GM19238 (cell line): ENCODE data around the gene PLA2G4B.

Source experiments
- DNase-seq: peaks from one replicate; pipeline ENCODE4 v3.0.0; 2011; ENCODE audit warnings: low spot score; ENCODE audit not compliant: insufficient read length

The PLA2G4B gene

DNA sequence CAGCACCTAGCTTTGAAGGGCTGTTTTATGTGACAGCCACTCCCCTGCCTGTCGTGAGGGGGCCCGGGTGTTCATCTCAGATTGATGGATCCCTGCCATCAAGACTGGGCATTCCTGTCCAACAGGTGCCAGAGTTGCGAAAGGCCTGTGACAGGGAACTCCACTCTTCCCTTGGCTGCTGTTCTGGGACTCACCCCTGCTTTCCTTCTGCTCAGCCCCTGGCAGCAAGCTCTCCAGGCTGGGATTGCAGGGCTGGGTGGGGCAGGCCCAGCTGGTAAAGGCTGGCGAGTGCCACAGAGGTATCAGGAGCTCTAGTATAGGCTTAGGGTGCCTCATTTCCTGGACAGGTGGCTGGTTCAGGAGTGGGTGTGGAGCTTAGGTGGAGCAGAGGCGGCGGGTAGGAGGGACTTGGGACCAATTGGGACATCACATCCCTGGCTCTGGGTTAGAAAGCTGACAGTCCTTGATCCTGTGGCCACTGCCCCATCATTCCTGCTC, at the start of gene PLA2G4B:
Gene PLA2G4B, plus strand, starts transcription at position 448 of the 498 bp plus-strand sequence. CDS start 67 bp downstream, outside the sequence.
- no peak for DNase-seq

DNA sequence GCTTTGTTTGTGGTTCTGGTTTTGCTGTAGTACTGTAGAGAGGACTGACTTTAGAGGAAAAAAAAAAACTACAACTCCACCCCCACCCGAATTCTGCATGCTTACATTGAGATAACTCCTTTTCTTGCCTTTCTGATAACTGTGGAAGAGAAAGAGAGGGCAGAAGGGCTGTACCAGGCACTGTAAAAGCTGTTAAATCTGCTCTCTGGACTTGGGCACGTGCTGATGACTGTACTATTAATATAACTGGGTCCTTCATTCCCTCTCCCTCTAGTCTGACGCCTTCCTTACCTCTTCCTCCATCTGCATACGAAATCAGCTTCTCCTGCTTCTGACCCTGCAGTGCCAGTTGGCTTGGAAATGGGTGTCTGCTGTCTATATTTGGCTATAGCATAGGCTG, 49.4 kb upstream of the PLA2G4B start:
- DNase-seq, result no peak

DNA sequence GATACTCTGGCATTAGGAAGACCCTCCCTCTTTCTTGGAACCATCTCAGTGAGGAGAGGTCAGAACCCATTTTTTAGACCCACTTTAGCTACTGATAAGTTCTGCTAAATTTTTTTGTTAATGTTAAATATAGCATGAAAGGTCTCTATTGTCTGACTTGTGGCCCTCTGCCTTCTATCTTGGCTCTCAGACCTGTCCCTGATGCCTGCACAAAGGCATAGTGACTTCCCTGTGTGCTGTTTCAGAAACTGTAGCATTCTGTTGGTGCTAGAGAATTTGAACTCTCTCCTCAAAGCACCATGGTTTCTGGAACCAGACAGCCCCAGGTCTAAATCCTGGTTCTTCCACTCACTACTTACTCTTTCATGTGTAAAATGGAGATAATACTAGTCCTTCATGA, 49.0 kb upstream of the PLA2G4B start:
- DNase-seq, result no peak

- no peak for DNase-seq
Measured at GRCh38 chr15:41790169-41790568, 48.5 kb upstream of the PLA2G4B start.

DNA sequence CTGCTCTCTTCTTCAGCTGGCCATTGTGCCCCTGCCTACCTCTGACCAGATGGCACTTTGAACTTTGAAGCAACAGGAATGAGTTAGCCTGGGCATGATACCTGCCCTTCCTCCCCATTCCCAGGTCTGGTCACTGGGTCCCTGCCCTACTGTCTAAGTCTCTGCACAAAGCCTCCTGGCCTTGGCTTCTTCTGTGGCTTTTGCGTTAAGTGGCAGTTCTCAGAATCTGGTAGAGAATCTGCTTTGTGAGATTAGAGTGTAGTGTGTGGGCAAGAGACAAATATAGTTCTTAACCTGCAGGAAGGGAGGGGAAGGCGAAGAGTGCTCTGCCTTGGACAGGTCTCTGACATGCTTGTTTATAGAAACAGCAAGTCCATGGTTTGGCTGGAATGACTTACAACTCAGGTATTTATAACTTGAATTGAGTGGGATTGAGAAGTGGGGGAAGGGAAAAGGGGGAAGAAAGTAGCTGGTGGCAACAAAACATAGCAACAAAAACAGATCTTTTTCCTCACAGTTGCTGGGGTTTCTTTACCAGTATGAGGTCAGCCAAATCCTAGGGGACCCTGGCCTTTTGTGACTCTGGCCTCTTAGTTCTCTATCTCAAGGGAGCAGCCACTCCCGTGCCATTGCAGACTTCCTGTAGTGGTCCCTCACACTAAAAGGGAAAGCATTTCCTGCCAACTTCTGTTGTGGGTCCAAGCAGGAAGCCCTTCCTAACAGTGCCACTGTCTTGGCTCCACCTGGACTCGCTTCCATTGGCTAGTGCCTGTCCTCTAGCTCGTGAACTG, 47.7 kb upstream of the PLA2G4B start:
- DNase-seq, result no peak

GRCh38 chr15:41791547-41791937, 47.1 kb upstream of the PLA2G4B start:
- DNase-seq, result no peak

GRCh38 chr15:41792000-41792637, 46.5 kb upstream of the PLA2G4B start:
- no peak for DNase-seq

DNA sequence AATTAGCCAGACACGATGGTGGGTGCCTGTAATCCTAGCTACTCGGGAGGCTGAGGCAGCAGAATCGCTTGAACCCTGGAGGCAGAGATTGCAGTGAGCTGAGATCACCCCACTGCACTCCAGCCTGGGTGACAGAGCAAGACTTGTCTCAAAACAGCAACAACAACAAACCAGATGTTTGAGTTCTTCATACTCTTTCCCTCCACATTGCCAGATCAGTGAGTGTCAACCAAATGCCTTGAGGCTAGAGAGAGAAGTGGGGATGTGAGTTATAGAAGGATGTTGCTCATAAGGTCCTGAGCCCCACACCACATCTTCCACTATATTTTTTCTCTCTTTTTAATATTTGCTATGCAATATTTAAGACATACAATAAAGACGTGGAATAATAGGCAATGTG, 44.6 kb upstream of the PLA2G4B start:
- DNase-seq, result no peak

DNA sequence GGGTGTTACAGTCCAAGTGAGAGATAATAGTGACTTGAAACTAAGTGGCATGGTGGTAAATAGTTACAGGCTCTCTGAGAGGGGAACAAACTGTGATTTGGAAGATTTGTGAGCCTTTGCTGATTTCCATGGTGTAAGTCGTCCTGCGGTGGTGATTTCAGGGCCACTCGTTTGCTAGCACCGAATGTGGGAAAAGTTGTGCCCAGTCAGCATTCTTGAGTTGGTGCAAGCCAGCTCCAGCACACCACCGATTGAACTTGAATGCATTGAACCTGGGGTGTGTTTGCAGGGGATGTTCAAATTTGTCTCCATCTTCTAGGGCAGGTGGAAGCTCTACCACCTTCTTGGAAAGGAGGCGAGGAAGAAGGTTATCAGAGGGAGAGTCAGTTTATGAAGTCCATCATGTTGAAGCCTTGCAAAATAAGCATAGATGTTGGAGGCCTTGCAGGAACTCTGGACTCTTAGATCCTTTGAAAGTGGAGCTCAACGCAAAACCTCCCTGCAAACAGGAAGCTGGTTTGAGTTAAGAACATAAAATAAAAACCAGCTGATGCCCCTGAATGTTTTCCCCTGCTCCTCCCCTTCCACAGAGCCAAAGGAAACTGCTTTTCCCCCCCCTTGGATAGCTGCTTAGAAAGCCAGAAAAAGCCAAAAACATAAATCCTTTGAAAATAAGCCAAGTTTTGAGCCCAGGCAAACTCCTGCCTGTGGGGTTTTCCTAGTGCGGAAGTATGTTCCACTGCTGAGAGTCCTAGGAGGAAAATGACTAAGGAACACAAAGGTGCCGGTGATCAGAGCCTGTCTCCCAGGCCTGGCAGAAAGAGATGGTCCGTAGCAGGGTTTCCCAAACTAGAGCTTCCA, 42.4 kb upstream of the PLA2G4B start:
- no peak for DNase-seq

DNA sequence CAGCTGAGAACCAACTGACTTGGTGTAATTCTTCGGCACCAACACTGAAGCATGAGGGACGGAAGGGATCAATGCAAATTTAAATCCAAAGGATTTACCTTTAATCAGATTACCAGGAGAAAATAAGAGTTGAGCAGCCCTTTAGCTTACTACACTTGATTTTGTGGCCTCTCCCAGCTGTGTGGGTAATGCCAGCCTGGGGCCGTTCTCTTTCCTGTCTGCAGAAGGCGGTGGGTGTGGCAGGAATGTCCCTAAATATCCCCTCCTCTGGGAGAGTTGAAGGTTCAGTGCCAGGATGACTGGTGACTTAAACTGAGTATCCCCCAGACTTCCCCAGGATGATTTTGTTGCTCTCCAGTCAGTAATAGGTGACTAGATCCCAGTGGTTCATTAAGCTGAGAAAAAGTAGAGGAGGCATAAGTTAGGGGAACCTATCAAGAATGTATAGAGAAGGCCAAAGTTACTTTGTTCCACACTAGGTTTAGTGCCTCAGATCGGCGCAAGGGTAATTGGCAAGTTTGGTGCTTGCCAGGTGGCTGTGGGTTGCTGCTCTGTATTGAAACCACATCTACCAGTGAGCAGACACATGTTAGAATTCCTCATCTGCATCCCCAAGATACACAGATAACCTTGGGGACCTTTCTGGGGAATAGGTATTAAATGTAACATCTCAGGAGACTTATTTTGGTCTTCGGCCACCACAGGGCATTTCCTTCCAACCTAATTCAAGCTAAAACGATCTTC, 41.3 kb upstream of the PLA2G4B start:
- DNase-seq, result no peak

- DNase-seq, result no peak
Measured at GRCh38 chr15:41798607-41799487, 39.8 kb upstream of the PLA2G4B start.

GRCh38 chr15:41799488-41799805, 39.2 kb upstream of the PLA2G4B start:
- DNase-seq, result no peak

DNA sequence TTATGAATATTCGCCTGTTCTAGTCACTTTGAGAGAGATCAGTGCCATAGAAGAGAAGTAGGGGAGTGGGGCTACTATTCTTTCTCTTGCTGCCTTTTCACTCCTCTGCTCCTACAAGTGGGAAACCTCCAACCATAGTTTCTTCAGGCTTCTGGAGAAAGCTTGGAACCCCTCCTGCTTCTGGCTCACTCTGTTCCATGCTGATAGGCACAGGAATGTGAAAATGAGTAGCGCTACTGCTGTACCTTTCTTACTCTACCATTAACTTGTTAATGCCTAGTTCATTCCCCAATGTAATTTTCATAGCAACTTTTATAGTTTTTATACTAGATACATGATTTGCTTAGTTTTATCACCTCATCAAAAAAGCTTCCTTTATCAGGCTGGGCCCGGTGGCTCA, 37.5 kb upstream of the PLA2G4B start:
- no peak for DNase-seq

DNA sequence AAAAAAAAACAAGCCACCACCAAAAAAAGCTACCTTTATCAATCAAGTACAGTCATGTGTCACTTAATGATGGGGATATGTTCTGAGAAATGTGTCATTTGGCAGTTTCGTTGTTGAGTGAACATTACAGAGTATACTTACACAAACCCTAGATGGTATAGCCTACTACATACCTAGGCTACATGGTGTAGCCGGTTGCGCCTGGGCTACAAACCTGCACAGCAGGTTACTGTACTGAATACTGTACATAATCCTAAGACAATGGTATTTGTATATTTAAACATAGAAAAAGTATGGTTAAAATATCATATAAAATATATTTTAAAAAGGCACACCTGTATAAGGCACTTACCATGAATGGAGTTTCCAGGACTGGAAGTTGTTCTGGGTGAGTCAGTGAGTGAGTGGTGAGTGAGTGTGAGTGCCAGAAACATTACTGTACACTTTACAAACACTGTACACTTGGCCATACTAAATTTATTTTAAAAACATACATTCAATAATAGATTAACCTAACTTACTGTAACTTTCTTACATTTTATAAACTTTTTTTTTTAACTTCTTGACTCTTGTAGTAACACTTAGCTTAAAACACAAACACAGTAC, 36.7 kb upstream of the PLA2G4B start:
- DNase-seq, result no peak

DNA sequence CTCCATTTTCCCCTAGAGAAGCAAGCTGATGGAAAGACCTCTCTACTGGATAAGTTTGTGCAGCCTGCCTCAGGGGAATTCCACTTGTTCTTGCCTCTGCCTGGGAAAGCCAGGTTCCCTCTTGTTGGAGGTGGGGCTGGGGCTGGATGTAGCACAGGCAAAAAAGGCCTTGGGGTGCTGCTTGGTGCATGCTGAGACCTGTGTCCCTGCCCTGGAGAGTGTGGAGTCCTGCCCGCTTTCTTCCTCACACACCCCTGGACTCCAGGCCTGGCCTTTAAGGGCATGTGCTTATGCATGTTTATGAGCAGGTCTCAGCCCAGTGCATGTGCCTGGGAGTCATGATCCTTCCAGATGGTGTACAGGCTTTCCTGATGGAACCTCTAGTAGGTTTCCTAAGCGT, 34.3 kb upstream of the PLA2G4B start:
- no peak for DNase-seq

GRCh38 chr15:41804916-41805666, 33.6 kb upstream of the PLA2G4B start:
- no peak for DNase-seq

GRCh38 chr15:41805711-41806110, 32.9 kb upstream of the PLA2G4B start:
- DNase-seq, result no peak

GRCh38 chr15:41806291-41807181, 32.1 kb upstream of the PLA2G4B start:
- no peak for DNase-seq
